Superior temporal gyrus (tissue), 1 donor: ENCODE results near the gene DAP.
"Not testable (repeated sequence)": the region's sequence is repeated elsewhere in the genome, so short reads cannot be mapped to it uniquely, and the experiment has no call there.

Source experiments
- DNase-seq: peaks from one replicate; pipeline ENCODE4 v3.0.0-alpha.2; 2016; ENCODE audit errors: extremely low spot score

The DAP gene

DNA sequence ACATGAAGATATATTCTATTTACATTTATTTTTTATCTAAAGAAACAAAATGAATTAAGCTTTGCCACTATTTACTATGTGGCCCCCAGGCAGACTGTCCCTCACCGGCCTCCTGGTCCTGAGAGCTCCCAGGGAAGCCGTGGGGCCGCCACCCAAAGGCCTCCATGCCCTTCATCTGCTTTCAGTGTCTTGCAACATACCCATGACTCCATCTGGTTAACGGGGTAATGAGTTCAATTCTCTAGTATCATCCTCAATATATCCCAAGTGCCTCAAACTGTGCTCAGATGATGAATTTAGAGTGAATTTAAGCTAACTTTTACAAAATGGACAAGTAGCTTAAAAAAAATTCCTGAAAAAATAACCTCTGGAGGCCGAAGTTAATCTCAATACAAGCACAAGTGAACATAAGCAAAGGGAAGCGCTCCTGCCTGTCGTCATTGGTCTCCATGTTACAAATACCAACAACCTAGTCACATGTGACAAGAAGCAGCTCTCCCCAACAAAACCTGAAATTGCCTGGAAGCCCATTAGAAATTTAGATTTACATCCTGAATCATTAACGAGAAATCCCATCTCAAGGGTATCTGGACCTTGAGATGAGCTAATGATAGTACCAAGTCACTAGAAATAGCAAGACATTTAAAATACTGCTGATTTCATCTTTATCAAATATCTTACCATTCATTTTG, 26.1 kb downstream of the DAP start:
- DNase-seq: no peak

DNA sequence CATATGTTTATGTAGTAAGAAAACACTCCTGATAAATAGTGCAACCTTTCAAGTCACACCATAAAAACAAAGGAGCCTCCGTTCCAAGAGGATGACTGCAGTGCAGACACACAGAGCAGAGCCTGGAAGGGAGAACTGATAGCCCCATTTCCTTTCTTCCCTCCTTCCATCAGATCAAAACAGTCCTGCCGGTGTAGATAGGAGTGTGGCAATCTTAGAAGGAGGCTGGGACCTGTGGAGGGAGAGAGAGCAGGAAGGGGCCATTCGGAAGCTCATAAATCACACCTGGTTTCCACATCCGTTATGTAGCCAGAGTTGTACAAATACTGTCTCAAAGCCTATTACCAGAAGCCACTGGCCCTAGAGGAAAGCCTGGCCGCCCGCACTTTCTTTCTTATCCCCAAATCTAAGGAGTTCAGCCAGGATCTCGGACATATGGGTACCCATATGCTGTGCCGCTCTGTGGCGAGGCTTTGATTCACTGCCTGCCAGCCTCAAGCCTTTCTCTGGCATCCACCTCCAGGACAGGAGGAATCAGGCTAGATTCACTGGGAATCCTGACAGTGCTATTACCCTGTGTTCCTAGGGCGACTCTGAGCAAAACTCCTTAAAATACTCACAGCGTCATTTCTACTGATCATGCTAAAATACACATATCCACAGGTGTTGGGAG, 26.9 kb downstream of the DAP start:
- DNase-seq: no peak

DNA sequence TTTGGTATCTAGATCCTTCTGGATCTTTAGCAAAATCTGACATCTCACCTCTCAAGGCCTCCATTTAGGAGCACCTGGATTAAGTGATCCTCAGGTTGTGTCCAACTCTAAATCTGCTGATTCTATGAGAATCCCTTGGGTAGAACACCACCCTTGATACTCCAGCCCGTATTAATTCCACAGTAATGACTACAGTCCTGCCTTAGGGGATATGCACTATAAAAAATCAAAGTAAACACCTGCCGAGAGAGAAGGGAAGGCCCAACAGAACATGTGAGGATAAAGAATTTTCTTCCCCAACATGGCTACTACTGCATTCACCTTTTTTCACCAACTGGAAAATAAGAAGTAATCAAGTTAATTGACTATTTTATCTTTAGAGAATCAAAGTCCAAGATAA, 27.6 kb downstream of the DAP start:
- DNase-seq: no peak

DNA sequence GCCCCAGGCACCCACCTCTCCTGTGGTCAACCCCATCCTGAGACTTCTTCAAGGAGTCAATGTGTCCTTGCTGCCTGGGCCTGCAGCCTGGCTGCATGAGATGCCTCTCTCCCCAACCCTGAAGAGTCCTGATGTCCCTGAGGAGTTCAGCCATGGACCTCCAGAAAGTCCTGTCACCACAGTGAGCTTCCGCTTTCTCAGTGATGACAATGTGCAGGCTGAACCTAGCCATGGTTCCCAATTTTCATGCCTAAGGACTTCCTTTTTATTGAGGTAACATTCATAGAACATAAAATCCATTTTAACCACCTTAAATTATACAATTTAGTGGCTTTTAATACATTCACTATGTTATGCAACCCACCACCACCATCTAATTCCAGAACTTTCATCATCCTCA, 29.1 kb downstream of the DAP start:
- no peak for DNase-seq

DNA sequence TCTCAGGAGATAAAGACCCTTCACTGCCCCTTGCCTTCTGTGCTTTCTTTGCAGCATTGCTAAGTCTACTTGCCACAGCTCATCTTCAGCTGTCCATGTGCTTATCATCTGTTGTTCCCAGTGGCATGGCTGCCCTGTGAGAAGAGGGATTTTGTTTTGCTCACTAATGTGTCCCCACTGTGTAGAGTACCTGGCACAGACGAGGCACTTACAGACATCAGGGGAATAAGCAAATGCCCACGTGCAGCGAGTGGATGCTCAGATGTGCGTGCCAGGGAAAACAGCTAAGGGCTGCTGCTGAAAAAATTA, 31.0 kb downstream of the DAP start:
- no peak for DNase-seq

DNA sequence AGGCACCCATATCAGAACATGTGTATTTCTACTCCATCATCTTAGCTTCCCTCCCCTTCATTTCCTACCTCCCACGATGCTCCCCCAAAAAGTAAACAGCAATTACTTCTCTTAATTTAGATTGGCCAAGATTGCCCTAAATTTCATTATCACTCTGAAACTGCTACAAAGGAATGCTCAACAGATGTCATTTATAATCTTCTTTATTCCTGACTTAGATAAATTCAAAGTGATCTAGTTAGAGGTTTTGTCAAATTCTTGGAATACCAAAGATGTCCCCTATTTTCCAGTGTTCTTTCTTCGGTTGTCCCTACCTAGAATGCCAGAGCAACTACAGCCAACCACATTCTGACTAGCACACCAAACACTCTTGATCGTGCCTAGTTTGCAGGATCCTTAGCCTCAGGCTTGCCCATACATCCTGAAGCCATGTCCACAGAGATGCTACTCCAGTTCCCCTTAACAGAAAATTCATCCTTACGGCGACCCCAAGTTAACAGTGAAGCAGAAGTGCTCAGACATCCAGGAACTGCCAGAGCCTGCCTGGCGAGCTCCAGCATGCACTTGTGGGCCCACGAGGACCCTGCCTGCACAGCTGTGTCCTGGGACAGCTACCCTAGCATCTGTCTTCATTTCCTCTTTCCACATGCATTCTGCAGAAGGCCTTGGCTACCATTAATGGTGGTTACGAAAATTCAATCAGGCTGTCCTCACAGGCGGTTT, 31.6 kb downstream of the DAP start:
- DNase-seq: no peak

DNA sequence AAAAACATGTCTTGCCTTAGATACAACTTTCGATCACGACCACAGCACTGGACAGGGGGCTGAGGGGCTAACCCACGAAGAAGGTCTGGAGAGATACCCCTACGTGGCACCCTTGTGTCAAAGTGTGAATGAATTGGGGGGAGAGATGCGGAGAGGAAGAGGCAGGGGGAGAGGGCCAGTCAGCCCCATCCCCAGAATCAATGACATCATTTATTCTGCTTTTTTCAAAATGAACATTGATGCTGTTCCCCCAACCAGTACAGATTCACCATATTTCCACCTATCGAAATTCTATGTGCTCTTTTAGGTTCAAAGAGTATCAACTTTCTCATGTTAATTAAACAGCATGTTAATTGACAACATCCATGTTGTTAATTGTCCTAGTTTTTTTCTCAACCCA, 32.4 kb downstream of the DAP start:
- no peak for DNase-seq

DNA sequence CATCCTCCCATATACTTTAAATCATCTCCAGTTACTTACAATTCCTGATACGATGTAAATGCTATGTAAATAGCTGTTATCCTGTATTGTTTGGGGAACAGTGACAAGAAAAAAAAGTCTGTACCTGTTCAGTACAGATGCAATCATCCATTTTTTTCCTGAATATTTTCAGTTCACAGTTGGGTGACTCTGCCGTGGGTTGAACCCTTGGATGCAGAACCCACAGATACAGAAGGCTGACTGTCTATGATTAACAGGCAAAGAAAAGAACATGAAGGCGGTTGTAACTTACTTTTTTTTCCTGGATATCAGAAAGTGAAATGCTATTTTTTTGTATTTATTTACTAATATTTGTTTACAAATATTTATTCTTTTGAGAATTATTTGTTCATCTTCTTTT, 33.2 kb downstream of the DAP start:
- no peak for DNase-seq

DNA sequence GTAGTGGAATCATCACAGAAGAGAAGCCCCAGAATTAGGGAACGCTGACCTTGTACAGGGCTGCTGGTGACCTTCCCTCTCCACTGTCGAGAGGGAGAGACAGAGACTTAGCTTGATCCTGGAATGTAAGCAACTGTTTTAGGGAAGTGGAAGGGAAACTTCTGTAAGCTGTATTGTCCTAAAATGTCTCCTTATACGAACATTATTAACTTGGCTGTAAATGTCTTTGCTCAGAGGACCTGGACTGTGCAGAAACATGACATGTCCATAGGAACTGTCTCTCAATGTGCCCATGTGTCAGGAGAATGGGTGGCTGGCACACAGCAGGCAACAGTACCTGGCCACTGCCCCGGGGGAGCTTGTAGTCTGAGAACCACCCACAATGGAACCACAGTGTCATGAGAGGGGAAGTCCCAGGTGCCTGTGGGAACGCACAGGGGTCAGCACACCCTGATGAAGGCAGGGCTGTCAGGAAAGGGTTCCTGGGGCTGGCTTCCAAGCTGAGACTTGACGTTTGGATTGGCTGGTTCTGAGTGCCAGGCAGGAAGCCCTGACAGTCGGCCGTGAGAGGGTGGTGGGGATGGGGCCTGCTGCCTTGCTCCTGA, 34.0 kb downstream of the DAP start:
- no peak for DNase-seq

DNA sequence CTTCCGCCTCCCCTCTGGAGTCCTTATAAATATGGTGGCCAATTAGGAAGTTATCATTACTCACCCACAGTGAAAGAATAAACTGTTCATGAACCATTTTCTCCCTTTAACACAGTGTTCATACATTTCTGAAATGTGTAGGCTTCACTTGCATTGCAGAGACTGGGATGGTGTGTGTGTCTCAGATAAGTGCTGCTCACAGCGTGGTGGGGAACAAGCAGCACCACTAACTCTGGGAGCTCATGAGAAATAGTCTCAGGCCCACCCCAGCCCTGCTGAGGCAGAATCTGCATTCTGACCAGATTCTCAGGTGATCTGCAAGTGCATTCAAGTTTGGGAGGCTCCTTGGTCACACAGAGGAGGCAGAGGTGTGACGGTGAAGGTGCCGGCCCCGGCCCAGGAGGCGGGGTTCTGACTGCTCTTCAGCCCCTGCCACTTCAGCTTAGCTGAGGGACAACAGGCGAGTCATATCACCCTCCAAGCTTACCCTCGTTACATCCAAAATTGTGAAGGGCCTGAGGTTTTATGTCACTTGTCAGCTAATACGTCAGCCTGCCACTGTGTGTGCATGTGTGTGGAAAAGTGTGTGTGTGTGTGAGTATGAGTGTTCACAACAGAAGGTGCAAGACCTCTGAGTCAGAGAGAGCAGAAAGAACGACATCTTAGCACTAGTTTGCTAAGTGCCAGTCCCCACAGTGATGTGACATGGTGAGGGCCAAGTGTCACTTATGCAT, 34.7 kb downstream of the DAP start:
- DNase-seq: no peak

DNA sequence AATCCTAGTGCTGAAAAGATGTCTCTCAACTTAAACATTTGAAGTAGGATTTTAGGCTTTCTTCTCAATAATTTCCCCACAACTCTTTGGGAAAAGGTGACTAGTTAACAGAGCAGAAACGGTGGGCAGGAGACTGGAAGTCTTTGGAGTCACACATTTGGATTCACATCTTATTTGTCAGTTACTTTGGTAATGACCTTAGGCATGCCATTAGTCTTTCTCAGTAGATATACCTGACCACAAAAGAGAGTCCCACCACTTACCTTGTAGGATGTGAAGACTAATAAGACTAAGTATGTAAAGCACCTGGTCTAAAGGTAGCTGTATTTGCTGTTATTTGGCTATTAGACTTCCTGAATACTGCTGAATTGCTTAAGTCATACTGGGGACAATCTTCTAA, 35.4 kb downstream of the DAP start:
- no peak for DNase-seq

DNA sequence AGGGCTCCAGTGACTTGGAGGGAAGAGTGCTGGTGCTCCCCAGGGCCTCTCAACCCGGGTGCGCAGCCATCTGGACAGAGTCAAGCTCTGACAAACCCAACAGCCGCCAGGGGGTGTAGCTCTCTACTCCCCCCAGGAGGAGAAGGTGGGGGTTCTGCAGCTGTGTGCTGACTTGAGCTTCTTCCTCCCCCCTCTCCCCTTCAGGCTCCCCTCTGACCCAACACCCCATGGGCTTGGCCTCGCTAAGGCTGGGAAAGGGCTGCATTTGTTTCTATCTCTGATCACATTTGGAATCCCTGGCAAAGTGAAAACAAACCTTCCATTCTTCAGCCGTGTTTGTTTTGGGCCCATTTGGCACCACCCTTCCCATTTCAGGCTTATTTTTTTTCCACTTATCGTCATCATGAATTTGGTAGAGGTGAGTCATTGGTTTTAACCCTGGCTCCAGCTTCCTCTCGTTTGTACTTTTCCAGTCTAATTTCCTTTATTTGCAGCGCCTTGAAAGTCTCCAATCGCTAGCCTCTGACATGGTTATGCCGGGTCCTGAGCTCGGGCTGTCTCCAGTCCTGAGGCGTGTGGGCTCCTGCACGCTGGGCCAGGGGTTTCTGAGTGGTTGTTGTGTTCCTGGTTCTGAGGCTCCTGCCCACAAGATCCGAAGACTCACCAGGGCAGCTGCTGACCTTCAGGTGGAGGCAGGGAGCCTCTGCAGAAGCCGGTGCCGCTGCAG, 36.1 kb downstream of the DAP start:
- DNase-seq: no peak

DNA sequence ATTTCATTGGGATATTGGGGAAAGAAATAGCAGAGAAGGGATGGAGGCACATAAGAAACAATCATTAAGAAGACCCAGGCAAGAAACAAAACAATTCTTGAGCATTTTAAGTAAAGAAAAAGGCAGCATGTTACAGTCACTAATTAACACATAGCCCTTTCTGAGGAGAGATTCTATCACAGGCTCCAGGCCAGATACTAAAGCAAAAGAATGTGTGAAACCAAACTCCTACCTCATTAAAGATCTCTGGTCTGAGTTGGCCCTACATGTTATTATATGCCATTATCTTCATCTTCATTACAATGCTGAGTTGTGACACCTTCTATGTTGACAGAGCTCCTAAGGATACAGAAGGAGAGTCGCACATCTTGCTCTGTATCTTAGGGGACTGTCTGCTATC, 37.5 kb downstream of the DAP start:
- DNase-seq: no peak

DNA sequence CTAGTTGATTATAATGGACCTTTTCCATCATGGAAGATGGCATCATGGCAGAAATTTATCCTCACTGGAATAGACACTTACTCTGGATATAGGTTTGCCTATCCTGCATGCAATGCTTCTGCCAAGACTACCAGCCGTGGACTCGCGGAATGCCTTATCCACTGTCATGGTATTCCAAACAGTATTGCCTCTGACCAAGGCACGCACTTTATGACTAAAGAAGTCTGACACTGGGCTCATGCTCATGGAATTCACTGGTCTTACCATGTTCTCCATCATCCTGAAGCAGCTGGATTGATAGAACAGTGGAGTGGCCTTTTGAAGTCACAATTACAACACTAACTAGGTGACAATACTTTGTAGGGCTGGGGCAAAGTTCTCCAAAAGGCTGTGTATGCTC, 40.3 kb downstream of the DAP start:
- not testable (repeated sequence) for DNase-seq

DNA sequence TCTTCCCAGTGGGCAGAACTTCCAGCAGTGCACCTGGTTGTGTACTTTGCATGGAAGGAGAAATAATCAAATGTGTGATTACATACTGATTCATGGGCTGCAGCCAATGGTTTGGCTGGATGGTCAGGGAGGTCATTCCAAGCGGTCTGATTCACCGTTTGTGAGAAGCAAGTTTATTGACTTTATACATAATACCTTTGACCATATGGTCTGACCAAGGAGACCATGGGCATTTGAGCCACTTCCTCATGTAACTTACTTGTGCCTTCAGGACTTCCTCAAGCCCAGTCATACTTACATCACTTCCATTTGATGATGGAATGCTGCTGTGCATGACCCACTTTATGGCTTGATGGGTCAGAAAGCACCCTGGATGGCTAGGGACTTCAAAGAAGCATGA, 41.1 kb downstream of the DAP start:
- DNase-seq: no peak

DNA sequence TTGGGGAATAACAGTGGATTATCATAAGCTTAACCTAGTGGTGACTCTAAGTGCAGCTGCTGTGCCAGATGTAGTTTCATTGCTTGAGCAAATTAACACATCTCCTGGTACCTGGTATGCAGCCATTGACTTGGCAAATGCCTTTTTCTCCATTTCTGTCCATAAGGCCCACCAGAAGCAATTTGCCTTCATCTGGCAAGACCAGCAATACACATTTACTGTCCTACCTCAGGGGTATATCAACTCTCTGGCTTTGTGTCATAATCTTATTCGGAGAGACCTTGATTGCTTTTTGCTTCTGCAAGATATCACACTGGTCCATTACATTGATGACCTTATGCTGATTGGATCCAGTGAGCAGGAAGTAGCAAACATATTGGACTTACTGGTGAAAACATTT, 42.4 kb downstream of the DAP start:
- not testable (repeated sequence) for DNase-seq

DNA sequence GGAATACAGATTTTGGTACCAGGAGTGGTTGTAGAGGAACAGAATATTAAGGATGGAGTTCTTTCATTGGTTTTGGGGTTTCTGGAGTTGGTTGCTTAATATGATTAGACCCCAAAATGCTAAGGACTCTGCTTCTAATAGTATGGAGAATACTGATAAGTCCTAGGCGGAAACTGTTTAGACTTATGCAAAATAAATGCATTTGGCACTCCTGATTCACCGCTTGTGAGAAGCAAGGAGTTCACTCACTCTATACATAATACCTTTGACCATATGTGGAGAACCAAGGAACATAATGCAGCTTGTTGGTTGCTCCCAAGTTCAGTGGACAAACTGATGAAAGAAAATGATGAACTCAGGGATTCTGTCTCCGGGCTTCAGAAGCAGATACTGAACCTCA, 44.2 kb downstream of the DAP start:
- not testable (repeated sequence) for DNase-seq

DNA sequence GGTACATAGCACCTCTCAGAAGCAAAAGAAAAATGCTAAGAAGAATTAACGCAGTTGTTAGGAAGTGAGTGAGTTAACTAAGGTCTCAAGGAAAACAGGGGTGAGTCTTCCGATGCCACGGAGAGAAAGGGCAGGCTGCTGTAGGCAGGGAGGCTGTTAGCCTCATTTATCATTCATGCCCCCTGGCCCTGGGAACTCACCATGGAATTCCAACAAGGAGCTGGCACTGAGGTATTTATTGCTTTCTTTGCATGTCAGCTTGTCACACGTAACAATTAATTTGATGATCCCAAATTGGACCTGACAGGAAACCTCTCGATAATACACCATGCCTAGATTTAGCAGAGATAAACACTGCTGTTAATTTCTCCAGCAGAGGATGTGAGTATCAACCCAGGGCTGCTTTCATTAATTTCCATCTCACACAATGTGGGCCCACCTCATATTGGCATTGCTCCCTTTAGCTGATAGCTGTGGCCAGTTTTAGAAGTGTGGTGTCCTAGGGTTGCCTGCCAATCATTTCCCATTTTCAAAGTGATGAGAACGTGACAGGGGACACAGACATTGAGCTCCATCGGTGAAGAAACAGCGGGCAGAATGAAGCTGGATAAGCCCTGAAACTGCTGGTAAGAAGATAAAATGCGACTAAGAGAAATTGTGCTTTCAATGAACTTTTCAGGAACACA, 45.3 kb downstream of the DAP start:
- no peak for DNase-seq

DNA sequence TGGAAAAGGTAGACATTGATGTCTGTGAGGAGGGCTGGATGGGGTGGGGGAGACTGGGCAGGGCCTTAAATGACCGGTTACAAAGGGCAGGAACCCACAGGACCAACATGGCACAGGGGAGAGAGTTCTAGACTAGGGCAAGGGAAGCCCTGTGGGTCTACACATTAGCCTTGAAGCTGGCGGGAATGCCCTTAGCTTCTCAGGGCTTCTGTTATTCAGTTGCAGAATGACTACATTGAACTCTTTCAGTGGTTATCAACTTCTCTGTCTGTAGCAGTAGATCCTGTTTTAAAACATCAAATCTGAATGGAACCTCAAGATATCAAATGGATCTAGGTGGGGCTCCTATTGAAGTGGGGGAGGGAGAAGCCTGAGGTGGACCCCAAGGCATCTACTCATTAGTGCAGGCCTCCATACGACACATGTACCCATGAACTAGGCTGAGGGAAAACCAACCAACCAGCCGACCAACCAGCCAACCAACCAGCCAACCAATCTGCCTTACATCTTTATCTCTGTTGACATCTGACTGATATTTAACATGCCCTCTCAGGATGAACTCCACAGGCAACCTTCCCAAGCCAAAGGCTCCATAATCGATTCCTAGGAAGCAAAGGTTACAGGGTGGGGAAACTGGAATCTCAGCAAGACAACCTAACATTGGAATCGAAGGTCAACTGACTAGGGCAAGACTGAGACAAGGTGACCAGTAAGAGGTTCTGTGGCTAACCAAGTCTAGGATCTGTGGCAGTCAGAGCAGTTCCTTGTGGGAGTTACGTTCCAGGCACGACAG, 48.3 kb downstream of the DAP start:
- no peak for DNase-seq

DNA sequence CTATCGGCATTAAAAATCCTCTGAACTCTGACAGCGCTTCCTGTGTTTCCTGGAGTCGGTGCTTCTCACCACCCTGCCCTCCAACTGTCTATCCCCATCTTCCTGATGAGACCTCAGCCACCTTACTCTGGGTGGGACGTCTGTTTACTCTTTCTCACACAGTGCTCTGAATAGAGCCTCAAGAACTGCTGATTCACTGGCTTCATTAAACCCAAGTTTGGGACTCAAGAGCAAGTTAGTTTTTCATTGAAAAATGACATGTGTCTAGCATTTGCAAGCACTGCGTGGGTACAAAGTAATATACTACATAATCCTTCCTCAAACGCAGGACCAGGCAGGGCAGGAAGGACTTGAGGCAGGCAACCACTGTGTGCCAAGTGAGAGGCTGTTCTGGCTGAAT, 49.5 kb downstream of the DAP start:
- no peak for DNase-seq
